Measurements from ENCODE around the gene SNRPA.

SNRPA gene

DNA sequence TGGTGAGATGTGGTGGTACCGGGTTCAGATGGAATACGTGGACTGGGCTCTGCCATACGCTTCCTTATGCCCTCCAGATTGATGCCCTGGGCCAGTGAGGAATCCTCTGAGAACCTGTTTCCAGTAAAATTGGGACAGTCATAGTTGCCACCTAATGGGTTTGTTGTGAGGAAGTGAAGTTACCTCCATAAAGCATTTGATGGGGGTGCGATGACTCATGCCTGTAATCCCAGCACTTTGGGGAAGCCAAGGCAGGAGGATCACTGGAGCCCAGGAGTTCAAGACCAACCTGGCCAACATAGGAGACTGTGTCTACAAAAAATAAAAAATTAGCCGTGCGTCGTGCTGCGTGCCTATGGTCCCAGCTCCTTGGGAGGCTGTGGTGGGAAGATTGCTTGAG, 4.8 kb downstream of the SNRPA start (continued):
- TF ChIP-seq, protein P1, sequence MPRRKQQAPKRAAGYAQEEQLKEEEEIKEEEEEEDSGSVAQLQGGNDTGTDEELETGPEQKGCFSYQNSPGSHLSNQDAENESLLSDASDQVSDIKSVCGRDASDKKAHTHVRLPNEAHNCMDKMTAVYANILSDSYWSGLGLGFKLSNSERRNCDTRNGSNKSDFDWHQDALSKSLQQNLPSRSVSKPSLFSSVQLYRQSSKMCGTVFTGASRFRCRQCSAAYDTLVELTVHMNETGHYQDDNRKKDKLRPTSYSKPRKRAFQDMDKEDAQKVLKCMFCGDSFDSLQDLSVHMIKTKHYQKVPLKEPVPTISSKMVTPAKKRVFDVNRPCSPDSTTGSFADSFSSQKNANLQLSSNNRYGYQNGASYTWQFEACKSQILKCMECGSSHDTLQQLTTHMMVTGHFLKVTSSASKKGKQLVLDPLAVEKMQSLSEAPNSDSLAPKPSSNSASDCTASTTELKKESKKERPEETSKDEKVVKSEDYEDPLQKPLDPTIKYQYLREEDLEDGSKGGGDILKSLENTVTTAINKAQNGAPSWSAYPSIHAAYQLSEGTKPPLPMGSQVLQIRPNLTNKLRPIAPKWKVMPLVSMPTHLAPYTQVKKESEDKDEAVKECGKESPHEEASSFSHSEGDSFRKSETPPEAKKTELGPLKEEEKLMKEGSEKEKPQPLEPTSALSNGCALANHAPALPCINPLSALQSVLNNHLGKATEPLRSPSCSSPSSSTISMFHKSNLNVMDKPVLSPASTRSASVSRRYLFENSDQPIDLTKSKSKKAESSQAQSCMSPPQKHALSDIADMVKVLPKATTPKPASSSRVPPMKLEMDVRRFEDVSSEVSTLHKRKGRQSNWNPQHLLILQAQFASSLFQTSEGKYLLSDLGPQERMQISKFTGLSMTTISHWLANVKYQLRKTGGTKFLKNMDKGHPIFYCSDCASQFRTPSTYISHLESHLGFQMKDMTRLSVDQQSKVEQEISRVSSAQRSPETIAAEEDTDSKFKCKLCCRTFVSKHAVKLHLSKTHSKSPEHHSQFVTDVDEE (CRISPR knock-in tag; IDR thresholded peaks at IDR 0.05): no peak
- no peak for TF ChIP-seq ZNF8 (CRISPR knock-in tag; IDR thresholded peaks at IDR 0.05)

DNA sequence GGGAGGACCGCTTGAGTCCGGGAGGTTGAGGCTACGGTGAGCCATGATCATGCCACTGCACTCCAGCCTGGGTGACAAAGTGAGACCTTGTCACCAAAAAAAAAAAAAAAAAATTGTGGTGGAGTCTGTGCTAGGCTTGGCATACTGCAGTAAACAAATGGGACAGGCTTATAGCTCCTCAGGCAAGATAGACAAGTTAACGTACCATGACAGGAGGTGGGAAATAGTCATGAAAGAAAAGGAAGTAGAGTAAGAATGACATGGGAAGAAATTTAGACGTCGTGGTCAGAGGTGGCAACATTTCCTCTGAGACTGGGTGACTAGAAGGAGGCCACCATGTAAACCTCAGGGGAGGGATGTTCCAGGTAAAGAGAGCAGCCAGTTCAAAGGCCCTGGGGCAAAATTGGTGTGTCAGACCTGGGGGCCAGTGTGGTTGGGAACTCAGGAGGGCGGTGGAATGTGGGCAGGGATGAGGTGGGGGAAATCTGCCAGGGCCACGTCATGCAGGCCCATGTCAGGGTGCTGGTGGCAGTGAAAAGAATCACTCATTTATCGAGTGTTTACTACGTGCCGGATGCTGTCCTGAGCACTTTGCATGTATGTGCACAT, 5.6 kb downstream of the SNRPA start:
- no peak for ATAC-seq

DNA sequence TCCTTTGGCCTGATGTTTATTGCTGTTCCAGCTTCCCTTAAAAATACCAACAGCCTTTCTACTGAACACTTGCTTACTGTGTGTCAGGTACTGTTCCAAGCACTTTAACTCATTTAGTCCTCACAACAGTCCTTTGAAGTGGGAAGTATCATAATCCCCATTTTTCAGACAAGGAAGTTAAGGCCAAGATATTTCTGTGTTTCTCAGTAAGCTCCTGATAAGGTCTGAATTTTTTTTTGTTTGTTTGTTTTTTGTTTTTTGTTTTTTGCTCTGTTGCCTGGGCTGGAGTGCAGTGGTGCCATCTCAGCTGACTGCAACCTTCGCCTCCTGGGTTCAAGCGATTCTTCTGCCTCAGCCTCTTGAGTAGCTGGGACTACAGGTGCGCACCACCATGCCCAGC, 7.5 kb downstream of the SNRPA start:
- TF ChIP-seq RARB (CRISPR knock-in tag; IDR thresholded peaks at IDR 0.05): no peak
- TF ChIP-seq ESRRG (CRISPR knock-in tag; IDR thresholded peaks at IDR 0.05): no peak
- no peak for TF ChIP-seq TCF4 (CRISPR knock-in tag; IDR thresholded peaks at IDR 0.05; ENCODE audit: borderline replicate concordance)
- TF ChIP-seq SNAI2 (CRISPR knock-in tag; IDR thresholded peaks at IDR 0.05): no peak
- no peak for TF ChIP-seq GLIS3 (CRISPR knock-in tag; IDR thresholded peaks at IDR 0.05)
- TF ChIP-seq, protein P2, sequence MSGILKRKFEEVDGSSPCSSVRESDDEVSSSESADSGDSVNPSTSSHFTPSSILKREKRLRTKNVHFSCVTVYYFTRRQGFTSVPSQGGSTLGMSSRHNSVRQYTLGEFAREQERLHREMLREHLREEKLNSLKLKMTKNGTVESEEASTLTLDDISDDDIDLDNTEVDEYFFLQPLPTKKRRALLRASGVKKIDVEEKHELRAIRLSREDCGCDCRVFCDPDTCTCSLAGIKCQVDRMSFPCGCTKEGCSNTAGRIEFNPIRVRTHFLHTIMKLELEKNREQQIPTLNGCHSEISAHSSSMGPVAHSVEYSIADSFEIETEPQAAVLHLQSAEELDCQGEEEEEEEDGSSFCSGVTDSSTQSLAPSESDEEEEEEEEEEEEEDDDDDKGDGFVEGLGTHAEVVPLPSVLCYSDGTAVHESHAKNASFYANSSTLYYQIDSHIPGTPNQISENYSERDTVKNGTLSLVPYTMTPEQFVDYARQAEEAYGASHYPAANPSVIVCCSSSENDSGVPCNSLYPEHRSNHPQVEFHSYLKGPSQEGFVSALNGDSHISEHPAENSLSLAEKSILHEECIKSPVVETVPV (CRISPR knock-in tag; IDR thresholded peaks at IDR 0.05): no peak
- no peak for TF ChIP-seq ZFP3 (CRISPR knock-in tag; IDR thresholded peaks at IDR 0.05)
- TF ChIP-seq, protein P3, sequence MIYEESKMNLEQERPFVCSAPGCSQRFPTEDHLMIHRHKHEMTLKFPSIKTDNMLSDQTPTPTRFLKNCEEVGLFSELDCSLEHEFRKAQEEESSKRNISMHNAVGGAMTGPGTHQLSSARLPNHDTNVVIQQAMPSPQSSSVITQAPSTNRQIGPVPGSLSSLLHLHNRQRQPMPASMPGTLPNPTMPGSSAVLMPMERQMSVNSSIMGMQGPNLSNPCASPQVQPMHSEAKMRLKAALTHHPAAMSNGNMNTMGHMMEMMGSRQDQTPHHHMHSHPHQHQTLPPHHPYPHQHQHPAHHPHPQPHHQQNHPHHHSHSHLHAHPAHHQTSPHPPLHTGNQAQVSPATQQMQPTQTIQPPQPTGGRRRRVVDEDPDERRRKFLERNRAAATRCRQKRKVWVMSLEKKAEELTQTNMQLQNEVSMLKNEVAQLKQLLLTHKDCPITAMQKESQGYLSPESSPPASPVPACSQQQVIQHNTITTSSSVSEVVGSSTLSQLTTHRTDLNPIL (CRISPR knock-in tag; IDR thresholded peaks at IDR 0.05; ENCODE audit: low read depth): no peak
- TF ChIP-seq TOX (CRISPR knock-in tag; IDR thresholded peaks at IDR 0.05; ENCODE audit: borderline replicate concordance): no peak
- ATAC-seq: no peak

More for the DNA sequence above, 5.6 kb downstream of the SNRPA start:
- TF ChIP-seq, protein P3 (CRISPR knock-in tag; IDR thresholded peaks at IDR 0.05; ENCODE audit: low read depth): no peak
- TF ChIP-seq ZNF70 (CRISPR knock-in tag; IDR thresholded peaks at IDR 0.05) (no peak), RARB (CRISPR knock-in tag; IDR thresholded peaks at IDR 0.05) (no peak), ISL1 (CRISPR knock-in tag; IDR thresholded peaks at IDR 0.05) (no peak), ZC3H10 (CRISPR knock-in tag; IDR thresholded peaks at IDR 0.05) (no peak), ZFP3 (CRISPR knock-in tag; IDR thresholded peaks at IDR 0.05) (no peak), ZNF565 (CRISPR knock-in tag; conservative IDR thresholded peaks at IDR 0.05; ENCODE audit: low read depth) (no peak), ARNTL (CRISPR knock-in tag; IDR thresholded peaks at IDR 0.05; ENCODE audit: borderline replicate concordance, low read depth) (no peak), ZFP30 (CRISPR knock-in tag; IDR thresholded peaks at IDR 0.05) (no peak), GLIS3 (CRISPR knock-in tag; IDR thresholded peaks at IDR 0.05) (no peak), CSDC2 (CRISPR knock-in tag; IDR thresholded peaks at IDR 0.05) (no peak)
- TF ChIP-seq, protein P4, sequence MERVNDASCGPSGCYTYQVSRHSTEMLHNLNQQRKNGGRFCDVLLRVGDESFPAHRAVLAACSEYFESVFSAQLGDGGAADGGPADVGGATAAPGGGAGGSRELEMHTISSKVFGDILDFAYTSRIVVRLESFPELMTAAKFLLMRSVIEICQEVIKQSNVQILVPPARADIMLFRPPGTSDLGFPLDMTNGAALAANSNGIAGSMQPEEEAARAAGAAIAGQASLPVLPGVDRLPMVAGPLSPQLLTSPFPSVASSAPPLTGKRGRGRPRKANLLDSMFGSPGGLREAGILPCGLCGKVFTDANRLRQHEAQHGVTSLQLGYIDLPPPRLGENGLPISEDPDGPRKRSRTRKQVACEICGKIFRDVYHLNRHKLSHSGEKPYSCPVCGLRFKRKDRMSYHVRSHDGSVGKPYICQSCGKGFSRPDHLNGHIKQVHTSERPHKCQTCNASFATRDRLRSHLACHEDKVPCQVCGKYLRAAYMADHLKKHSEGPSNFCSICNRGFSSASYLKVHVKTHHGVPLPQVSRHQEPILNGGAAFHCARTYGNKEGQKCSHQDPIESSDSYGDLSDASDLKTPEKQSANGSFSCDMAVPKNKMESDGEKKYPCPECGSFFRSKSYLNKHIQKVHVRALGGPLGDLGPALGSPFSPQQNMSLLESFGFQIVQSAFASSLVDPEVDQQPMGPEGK (CRISPR knock-in tag; IDR thresholded peaks at IDR 0.05; ENCODE audit: borderline replicate concordance): no peak
- TF ChIP-seq, protein P2 (CRISPR knock-in tag; IDR thresholded peaks at IDR 0.05): no peak
